Measurements from ENCODE around the gene LONRF3. TPM values are rescaled to one million over a fixed set of nuclear protein-coding genes. Genes with fewer than 3 reads are reported as not detected.
A peak's percentile ranks its signal among the peaks of the same experiment; 100 is the strongest.

The LONRF3 gene
- total and polyA plus RNA-seq, 2 of the 13 experiments (the other 11 are each of a cell fraction or from before 2014, with no cell fraction given): 4.8 to 11.6 TPM

- no peak for TF ChIP-seq PCBP2 (optimal IDR thresholded peaks at IDR 0.05; ENCODE audit: low read depth, low read length, poor library complexity, severe bottlenecking)
- no peak for TF ChIP-seq U2AF1 (optimal IDR thresholded peaks at IDR 0.05; ENCODE audit: low read depth, low read length)
- TF ChIP-seq AHR (CRISPR knock-in tag; IDR thresholded peaks at IDR 0.05): peak; percentile 54; the same call in 1 of the 2 replicates
- no peak for TF ChIP-seq DMTF1 (CRISPR knock-in tag; IDR thresholded peaks at IDR 0.05)
- TF ChIP-seq GFI1 (CRISPR knock-in tag; IDR thresholded peaks at IDR 0.05; ENCODE audit: borderline replicate concordance): no peak
- TF ChIP-seq ZNF644 (CRISPR knock-in tag; IDR thresholded peaks at IDR 0.05; ENCODE audit: low read depth): no peak
- TF ChIP-seq ZNF232 (CRISPR knock-in tag; IDR thresholded peaks at IDR 0.05; ENCODE audit: borderline replicate concordance): no peak
- TF ChIP-seq ZNF367 (CRISPR knock-in tag; IDR thresholded peaks at IDR 0.05; ENCODE audit: borderline replicate concordance): no peak
- TF ChIP-seq GATA4 (IDR thresholded peaks at IDR 0.05; ENCODE audit: borderline replicate concordance, low read depth): no peak
- TF ChIP-seq ZNF256 (CRISPR knock-in tag; conservative IDR thresholded peaks at IDR 0.05): no peak
- TF ChIP-seq, protein P1, sequence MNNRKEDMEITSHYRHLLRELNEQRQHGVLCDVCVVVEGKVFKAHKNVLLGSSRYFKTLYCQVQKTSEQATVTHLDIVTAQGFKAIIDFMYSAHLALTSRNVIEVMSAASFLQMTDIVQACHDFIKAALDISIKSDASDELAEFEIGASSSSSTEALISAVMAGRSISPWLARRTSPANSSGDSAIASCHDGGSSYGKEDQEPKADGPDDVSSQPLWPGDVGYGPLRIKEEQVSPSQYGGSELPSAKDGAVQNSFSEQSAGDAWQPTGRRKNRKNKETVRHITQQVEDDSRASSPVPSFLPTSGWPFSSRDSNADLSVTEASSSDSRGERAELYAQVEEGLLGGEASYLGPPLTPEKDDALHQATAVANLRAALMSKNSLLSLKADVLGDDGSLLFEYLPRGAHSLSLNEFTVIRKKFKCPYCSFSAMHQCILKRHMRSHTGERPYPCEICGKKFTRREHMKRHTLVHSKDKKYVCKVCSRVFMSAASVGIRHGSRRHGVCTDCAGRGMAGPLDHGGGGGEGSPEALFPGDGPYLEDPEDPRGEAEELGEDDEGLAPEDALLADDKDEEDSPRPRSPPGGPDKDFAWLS (CRISPR knock-in tag; IDR thresholded peaks at IDR 0.05; ENCODE audit: borderline replicate concordance): no peak
- peak; percentile 71; the same call in 1 of the 2 replicates for TF ChIP-seq ZNF609 (CRISPR knock-in tag; IDR thresholded peaks at IDR 0.05; ENCODE audit: borderline replicate concordance)
- TF ChIP-seq ZNF740 (CRISPR knock-in tag; IDR thresholded peaks at IDR 0.05): no peak
- TF ChIP-seq FIP1L1 (IDR thresholded peaks at IDR 0.05; ENCODE audit: borderline replicate concordance, insufficient read depth, low read depth, low read length): no peak
- TF ChIP-seq ZNF709 (CRISPR knock-in tag; IDR thresholded peaks at IDR 0.05): 0 out of 2 replicates have a peak, but pooled peaks have one; percentile 54
- peak; percentile 39; the same call in 1 of the 2 replicates for TF ChIP-seq MAZ (IDR thresholded peaks at IDR 0.05; ENCODE audit: borderline replicate concordance, low read depth, low read length)
- TF ChIP-seq MAZ (CRISPR knock-in tag; IDR thresholded peaks at IDR 0.05; ENCODE audit: low read depth): peak; percentile 37; the same call in 1 of the 2 replicates
Measured at GRCh38 chrX:118975831-118976598, 1.6 kb downstream of the LONRF3 start (continued).

All from HepG2 (cell line).